Measurements from ENCODE around the gene SPO11. TPM values are rescaled to one million over a fixed set of nuclear protein-coding genes. Genes with fewer than 3 reads are reported as not detected.

Gene SPO11
- total RNA-seq, 1 donor from 2014 or later: not detected

GRCh38 chr20:57310821-57311514, 18.6 kb upstream of the SPO11 start:
- no peak for DNase-seq (ENCODE audit: low read depth, low spot score)

GRCh38 chr20:57312138-57312537, 17.5 kb upstream of the SPO11 start:
- no peak for DNase-seq (ENCODE audit: low read depth, low spot score)

GRCh38 chr20:57313230-57313629, 16.4 kb upstream of the SPO11 start:
- no peak for DNase-seq (ENCODE audit: low read depth, low spot score)

GRCh38 chr20:57313951-57314350, 15.7 kb upstream of the SPO11 start:
- DNase-seq (ENCODE audit: low read depth, low spot score): no peak

- DNase-seq (ENCODE audit: low read depth, low spot score): no peak
Measured at GRCh38 chr20:57315083-57315975, 14.3 kb upstream of the SPO11 start.

GRCh38 chr20:57315976-57316480, 13.6 kb upstream of the SPO11 start:
- no peak for DNase-seq (ENCODE audit: low read depth, low spot score)

GRCh38 chr20:57316795-57317201, 12.8 kb upstream of the SPO11 start:
- DNase-seq (ENCODE audit: low read depth, low spot score): no peak

- no peak for DNase-seq (ENCODE audit: low read depth, low spot score)
Measured at GRCh38 chr20:57317316-57317788, 12.3 kb upstream of the SPO11 start.

- DNase-seq (ENCODE audit: low read depth, low spot score): no peak
Measured at GRCh38 chr20:57317789-57318371, 11.7 kb upstream of the SPO11 start.

- no peak for DNase-seq (ENCODE audit: low read depth, low spot score)
Measured at GRCh38 chr20:57319584-57319983, 10.0 kb upstream of the SPO11 start.

- no peak for DNase-seq (ENCODE audit: low read depth, low spot score)
Measured at GRCh38 chr20:57320358-57320757, 9.2 kb upstream of the SPO11 start.

GRCh38 chr20:57321142-57321541, 8.5 kb upstream of the SPO11 start:
- no peak for DNase-seq (ENCODE audit: low read depth, low spot score)

GRCh38 chr20:57322476-57322875, 7.1 kb upstream of the SPO11 start:
- DNase-seq (ENCODE audit: low read depth, low spot score): no peak

- no peak for DNase-seq (ENCODE audit: low read depth, low spot score)
Measured at GRCh38 chr20:57323034-57323433, 6.6 kb upstream of the SPO11 start.

- DNase-seq (ENCODE audit: low read depth, low spot score): no peak
Measured at GRCh38 chr20:57325632-57326356, 3.8 kb upstream of the SPO11 start.

GRCh38 chr20:57326667-57327455, 2.7 kb upstream of the SPO11 start:
- DNase-seq (ENCODE audit: low read depth, low spot score): no peak

- DNase-seq (ENCODE audit: low read depth, low spot score): no peak
Measured at GRCh38 chr20:57327820-57328219, 1.8 kb upstream of the SPO11 start.

- DNase-seq (ENCODE audit: low read depth, low spot score): no peak
Measured at GRCh38 chr20:57330998-57331397, 1.4 kb downstream of the SPO11 start.

- no peak for DNase-seq (ENCODE audit: low read depth, low spot score)
Measured at GRCh38 chr20:57332105-57333089, 2.8 kb downstream of the SPO11 start.

Data from pulmonary artery endothelial cell (primary cell).